ENCODE data around the gene NSRP1. TPM values are rescaled to one million over a fixed set of nuclear protein-coding genes. Genes with fewer than 3 reads are reported as not detected.
A peak's percentile ranks its signal among the peaks of the same experiment; 100 is the strongest.
"Not testable (repeated sequence)": the region's sequence is repeated elsewhere in the genome, so short reads cannot be mapped to it uniquely, and the experiment has no call there.

The NSRP1 gene
- total RNA-seq, 4 donors from 2014 or later = 7.4 to 23.8 (median 17.8) TPM

DNA sequence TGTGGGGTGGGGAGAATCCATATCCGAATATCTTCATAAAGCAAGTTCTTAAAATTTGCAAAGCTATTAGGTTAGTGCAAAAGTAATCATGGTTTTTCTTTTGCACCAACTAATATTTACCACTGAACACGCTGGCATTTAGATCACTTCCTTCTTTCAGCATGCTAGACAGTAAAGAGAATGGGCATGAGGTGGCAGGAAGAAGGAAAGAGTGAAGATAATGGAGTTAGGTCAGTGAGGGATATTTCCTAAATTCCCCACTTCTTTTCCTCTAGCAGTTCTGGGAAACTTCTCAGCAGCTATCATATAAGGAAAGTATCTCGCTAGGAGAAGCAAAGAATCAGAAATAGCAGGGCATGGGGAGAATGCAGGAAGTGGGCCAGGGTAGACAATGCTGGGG lies 79.9 kb downstream of the NSRP1 start:
- DNase-seq (ENCODE audit: low spot score in 2 of 2) = no peak
- no peak overlapping the region for H3K4me3 ChIP-seq (ENCODE audit: low read depth, poor library complexity, severe bottlenecking)
- intact Hi-C loops (cut with DNase I; ENCODE audit: low total_unique reads) = no loop called here
- TF ChIP-seq POLR2A (IDR thresholded peaks at IDR 0.05) = no peak
- TF ChIP-seq, protein P1, sequence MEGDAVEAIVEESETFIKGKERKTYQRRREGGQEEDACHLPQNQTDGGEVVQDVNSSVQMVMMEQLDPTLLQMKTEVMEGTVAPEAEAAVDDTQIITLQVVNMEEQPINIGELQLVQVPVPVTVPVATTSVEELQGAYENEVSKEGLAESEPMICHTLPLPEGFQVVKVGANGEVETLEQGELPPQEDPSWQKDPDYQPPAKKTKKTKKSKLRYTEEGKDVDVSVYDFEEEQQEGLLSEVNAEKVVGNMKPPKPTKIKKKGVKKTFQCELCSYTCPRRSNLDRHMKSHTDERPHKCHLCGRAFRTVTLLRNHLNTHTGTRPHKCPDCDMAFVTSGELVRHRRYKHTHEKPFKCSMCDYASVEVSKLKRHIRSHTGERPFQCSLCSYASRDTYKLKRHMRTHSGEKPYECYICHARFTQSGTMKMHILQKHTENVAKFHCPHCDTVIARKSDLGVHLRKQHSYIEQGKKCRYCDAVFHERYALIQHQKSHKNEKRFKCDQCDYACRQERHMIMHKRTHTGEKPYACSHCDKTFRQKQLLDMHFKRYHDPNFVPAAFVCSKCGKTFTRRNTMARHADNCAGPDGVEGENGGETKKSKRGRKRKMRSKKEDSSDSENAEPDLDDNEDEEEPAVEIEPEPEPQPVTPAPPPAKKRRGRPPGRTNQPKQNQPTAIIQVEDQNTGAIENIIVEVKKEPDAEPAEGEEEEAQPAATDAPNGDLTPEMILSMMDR (IDR thresholded peaks at IDR 0.05) = no peak
- WGBS, 2 donors = 76 to 77% methylated on average over 3 of the region's 3 CpGs

DNA sequence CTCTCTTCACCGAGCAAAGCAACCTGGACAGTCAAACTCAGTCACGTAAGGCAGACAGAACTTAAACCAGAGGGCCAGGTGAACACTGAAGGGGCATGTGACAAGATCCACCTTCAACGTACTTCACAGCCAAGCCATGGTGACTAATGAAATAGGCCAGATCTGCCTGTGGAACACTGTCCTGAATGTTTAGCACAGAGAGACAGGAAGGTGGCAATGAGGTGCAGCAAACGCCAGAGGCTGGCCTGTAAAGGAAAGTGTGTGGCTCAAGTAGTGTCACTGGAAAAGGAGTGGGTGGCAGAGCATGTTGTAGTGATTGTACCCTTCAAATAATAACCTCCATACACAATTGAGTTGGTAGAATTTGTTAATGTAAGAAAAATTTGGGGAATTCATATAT lies 80.8 kb downstream of the NSRP1 start:
- no peak overlapping the region for H3K4me3 ChIP-seq (ENCODE audit: low read depth, poor library complexity, severe bottlenecking)
- TF ChIP-seq POLR2A (IDR thresholded peaks at IDR 0.05) = no peak
- TF ChIP-seq, protein P1 (IDR thresholded peaks at IDR 0.05) = no peak
- DNase-seq (ENCODE audit: low spot score in 2 of 2) = no peak
- WGBS, 2 donors = 82 to 84% methylated on average over 4 of the region's 4 CpGs
- intact Hi-C loops (cut with DNase I; ENCODE audit: low total_unique reads) = no loop called here

DNA sequence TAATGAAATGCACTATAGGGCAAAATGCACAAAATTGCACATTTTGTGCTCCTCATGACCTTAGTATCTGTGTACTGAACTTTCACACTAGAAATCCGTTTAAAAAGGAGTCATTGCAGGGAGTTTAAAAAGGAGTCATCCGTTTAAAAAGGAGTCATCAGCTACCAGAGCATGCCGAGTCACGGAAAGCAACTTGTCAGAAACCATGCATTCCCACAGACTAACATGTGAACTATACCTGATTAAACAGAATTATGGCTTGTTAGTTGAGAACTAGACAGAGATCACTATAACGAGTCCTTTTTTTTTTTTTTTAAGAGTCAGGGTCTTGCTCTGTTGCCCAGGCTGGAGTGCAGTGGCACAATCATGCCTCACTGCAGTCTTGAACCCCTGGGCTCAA lies 83.0 kb downstream of the NSRP1 start:
- intact Hi-C loops (cut with DNase I; ENCODE audit: low total_unique reads) = no loop called here
- 86% methylated on average over 5 of the region's 5 CpGs for WGBS, 2 donors
- TF ChIP-seq POLR2A (IDR thresholded peaks at IDR 0.05) = no peak
- TF ChIP-seq, protein P1 (IDR thresholded peaks at IDR 0.05) = no peak
- no peak overlapping the region for H3K4me3 ChIP-seq (ENCODE audit: low read depth, poor library complexity, severe bottlenecking)
- peak in 1 of 2 donors; percentile 40 for DNase-seq (ENCODE audit: low spot score in 2 of 2)

DNA sequence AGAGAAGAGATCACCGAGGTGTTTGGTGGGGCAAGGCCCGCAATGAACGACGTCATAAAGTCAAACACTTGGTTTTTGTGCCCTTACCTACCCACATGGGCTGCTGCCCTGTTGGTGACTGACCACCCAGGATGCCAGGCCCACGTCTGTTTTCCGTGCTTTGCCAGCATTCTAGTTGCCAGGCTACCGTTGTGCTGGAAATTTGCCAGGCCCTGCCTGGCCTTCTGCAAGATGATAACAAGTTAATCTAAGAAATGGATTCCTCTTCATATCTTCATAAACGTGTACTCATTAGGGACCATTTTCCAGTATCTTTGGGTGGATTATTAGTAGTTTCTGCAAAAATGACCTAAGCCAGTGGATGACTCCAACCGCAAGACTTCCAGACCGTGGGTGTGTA lies 83.5 kb downstream of the NSRP1 start:
- TF ChIP-seq, protein P1 (IDR thresholded peaks at IDR 0.05) = no peak
- no peak for TF ChIP-seq POLR2A (IDR thresholded peaks at IDR 0.05)
- DNase-seq (ENCODE audit: low spot score in 2 of 2) = peak in 1 of 2 donors; percentile 69
- intact Hi-C loops (cut with DNase I; ENCODE audit: low total_unique reads) = no loop called here
- WGBS, 2 donors = 80% methylated on average over 10 of the region's 10 CpGs
- no peak overlapping the region for H3K4me3 ChIP-seq (ENCODE audit: low read depth, poor library complexity, severe bottlenecking)

DNA sequence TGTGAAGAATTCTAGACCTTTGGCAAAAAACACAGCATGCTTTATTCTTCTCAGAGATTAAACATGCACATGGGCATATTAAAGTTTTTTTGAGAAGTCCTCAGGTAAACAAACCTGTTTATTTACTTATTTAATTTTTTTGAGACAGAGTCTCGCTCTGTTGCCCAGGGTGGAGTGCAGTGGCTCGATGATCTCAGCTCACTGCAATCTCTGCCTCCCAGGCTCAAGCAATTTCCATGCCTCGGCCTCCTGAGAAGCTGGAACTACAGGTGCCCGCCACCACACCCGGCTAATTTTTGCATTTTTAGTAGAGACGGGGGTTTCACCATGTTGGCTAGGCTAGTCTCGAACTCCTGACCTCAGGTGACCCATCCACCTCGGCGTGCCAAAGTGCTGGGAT lies 84.0 kb downstream of the NSRP1 start:
- intact Hi-C loops (cut with DNase I; ENCODE audit: low total_unique reads); H3K4me3 ChIP-seq (ENCODE audit: low read depth, poor library complexity, severe bottlenecking): not testable (repeated sequence)
- DNase-seq (ENCODE audit: low spot score in 2 of 2) = peak in 1 of 2 donors; percentile 8
- WGBS, 2 donors = 76 to 90% methylated on average over 8 to 9 of the region's 9 CpGs

DNA sequence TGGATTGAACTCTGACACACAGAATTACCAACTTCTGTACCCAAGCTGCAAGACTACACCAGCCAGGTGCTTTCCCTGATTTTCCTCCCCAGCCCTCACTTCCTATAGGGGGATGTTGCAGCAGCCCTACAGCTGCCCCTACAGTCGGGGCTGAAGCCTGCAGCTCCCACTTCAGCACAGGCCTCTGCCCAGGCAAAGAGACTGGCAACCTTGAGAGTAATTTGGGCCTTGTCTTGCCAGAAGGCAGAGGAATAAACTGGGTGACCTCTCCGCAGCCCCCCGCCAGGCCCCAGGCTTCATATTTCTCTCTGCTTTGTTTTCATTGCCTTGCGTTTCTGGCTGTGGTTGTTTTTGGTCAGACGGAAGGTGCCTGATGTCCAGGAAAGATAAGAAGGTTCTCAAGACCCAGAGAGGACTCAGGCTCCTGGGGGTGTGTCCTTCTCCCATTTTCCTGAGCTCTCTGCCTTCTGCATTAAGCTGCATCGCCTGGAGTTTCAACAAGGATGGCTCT lies 86.9 kb downstream of the NSRP1 start:
- intact Hi-C loops (cut with DNase I; ENCODE audit: low total_unique reads) = no loop called here
- TF ChIP-seq POLR2A (IDR thresholded peaks at IDR 0.05) = no peak
- TF ChIP-seq, protein P1 (IDR thresholded peaks at IDR 0.05) = no peak

More for the DNA sequence above, 86.9 kb downstream of the NSRP1 start:
- WGBS, 2 donors = 80 to 81% methylated on average over 6 of the region's 6 CpGs
- peak in 1 of 2 donors; percentile 32 for DNase-seq (ENCODE audit: low spot score in 2 of 2)
- H3K4me3 ChIP-seq (ENCODE audit: low read depth, poor library complexity, severe bottlenecking) = no peak overlapping the region
